ENCODE measurements around the gene RPN2. TPM values are rescaled to one million over a fixed set of nuclear protein-coding genes. Genes with fewer than 3 reads are reported as not detected.

The RPN2 gene
- total and polyA plus RNA-seq, 2 of the 13 experiments (the other 11 are each of a cell fraction or from before 2014, with no cell fraction given), result 587 to 1,818 TPM

DNA sequence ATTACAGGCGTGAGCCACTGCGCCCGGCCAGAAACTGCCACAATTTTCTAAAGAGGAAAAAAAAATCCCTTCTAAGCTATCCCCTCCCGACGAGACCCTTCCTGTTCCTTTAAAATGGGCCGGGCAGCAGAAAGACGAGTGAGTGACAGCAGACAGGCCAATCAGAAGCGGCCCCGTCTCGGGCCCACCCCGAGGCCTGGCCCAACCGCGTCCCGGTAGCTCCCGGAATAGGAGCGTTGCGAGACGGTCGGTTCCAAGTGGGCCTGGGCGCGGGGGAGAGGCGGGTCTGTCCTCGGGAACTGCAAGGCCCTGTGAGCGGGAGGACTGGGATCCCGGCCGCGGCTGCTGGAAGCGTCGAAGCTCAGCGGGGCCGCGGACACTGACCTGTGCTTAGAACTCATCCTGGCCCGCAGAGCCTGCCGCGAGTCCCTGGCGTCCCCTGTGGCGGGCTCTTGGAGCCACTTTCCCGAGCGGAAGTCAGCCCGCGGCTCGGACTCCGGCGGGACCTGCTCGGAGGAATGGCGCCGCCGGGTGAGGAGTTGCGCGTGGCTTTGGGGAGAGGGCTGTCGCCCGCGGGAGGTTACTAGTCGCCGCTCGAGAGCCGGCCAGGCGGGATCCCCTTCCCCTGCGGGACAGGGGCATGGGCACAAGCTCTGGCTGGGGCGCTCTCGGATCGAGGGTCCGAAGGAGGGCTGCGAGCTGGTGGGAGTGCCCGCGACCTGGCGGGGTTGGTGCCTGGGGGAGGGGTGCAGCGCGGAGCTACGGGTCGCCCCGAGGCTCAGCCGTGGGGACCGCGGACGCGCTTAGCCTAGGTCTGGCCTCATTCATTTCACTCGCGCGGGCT is at the start of gene RPN2, which contains the start of gene MROH8 (continued):
- TF ChIP-seq THAP11 (CRISPR knock-in tag; IDR thresholded peaks at IDR 0.05), result peak; percentile 86
- TF ChIP-seq ZNF101 (CRISPR knock-in tag; IDR thresholded peaks at IDR 0.05; ENCODE audit: borderline replicate concordance, low read depth), result no peak
- TF ChIP-seq ZNF678 (CRISPR knock-in tag; IDR thresholded peaks at IDR 0.05), result 0 out of 2 replicates have a peak, but pooled peaks have one; percentile 28
- TF ChIP-seq NFE2L1 (CRISPR knock-in tag; IDR thresholded peaks at IDR 0.05; ENCODE audit: borderline replicate concordance), result no peak
- TF ChIP-seq ZMAT3 (CRISPR knock-in tag; conservative IDR thresholded peaks at IDR 0.05), result peak; percentile 42; the same call in 1 of the 2 replicates
- TF ChIP-seq SOX13 (IDR thresholded peaks at IDR 0.05), result no peak
- no peak; a peak in 1 of 4 replicates for TF ChIP-seq SOX13 (CRISPR knock-in tag; conservative IDR thresholded peaks at IDR 0.05 in 1 of 2, IDR thresholded peaks at IDR 0.05 in 1 of 2)
- peak; percentile 92 for TF ChIP-seq ZSCAN20 (CRISPR knock-in tag; IDR thresholded peaks at IDR 0.05; ENCODE audit: borderline replicate concordance)
- TF ChIP-seq TRIM24 (CRISPR knock-in tag; IDR thresholded peaks at IDR 0.05), result no peak
- TF ChIP-seq, protein P1, sequence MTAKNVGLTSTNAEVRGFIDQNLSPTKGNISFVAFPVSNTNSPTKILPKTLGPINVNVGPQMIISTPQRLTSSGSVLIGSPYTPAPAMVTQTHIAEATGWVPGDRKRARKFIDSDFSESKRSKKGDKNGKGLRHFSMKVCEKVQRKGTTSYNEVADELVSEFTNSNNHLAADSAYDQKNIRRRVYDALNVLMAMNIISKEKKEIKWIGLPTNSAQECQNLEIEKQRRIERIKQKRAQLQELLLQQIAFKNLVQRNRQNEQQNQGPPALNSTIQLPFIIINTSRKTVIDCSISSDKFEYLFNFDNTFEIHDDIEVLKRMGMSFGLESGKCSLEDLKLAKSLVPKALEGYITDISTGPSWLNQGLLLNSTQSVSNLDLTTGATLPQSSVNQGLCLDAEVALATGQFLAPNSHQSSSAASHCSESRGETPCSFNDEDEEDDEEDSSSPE (CRISPR knock-in tag; IDR thresholded peaks at IDR 0.05), result peak; percentile 91
- no peak for TF ChIP-seq NFRKB (IDR thresholded peaks at IDR 0.05)
- TF ChIP-seq ZNF441 (CRISPR knock-in tag; IDR thresholded peaks at IDR 0.05; ENCODE audit: borderline replicate concordance), result 0 out of 2 replicates have a peak, but pooled peaks have one; percentile 63
- TF ChIP-seq KAT2B (IDR thresholded peaks at IDR 0.05; ENCODE audit: borderline replicate concordance, low read depth, low read length), result no peak
- peak; percentile 32; the same call in 1 of the 2 replicates for TF ChIP-seq HNF4G (IDR thresholded peaks at IDR 0.05; ENCODE audit: borderline replicate concordance, low read depth, low read length)
- peak; percentile 44; the same call in 1 of the 2 replicates for TF ChIP-seq HNF4G (CRISPR knock-in tag; IDR thresholded peaks at IDR 0.05; ENCODE audit: borderline replicate concordance, low read depth)
- TF ChIP-seq, protein P2, sequence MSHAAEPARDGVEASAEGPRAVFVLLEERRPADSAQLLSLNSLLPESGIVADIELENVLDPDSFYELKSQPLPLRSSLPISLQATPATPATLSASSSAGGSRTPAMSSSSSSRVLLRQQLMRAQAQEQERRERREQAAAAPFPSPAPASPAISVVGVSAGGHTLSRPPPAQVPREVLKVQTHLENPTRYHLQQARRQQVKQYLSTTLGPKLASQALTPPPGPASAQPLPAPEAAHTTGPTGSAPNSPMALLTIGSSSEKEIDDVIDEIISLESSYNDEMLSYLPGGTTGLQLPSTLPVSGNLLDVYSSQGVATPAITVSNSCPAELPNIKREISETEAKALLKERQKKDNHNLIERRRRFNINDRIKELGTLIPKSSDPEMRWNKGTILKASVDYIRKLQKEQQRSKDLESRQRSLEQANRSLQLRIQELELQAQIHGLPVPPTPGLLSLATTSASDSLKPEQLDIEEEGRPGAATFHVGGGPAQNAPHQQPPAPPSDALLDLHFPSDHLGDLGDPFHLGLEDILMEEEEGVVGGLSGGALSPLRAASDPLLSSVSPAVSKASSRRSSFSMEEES (CRISPR knock-in tag; IDR thresholded peaks at IDR 0.05), result peak; percentile 14; the same call in 1 of the 2 replicates
- TF ChIP-seq, protein P3, sequence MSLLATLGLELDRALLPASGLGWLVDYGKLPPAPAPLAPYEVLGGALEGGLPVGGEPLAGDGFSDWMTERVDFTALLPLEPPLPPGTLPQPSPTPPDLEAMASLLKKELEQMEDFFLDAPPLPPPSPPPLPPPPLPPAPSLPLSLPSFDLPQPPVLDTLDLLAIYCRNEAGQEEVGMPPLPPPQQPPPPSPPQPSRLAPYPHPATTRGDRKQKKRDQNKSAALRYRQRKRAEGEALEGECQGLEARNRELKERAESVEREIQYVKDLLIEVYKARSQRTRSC (CRISPR knock-in tag; IDR thresholded peaks at IDR 0.05; ENCODE audit: low read depth), result no peak
- TF ChIP-seq ZC3H4 (CRISPR knock-in tag; IDR thresholded peaks at IDR 0.05; ENCODE audit: borderline replicate concordance), result peak; percentile 27; the same call in 1 of the 2 replicates
- TF ChIP-seq RFX5 (IDR thresholded peaks at IDR 0.05; ENCODE audit: low read depth, low read length), result peak; percentile 61; the same call in 1 of the 2 replicates

All from HepG2 (cell line).